GM18517 (cell line): ENCODE data around the gene DNAJB13.

Experiments used
- ATAC-seq: cut with Tn5 transposase; IDR thresholded peaks from one replicate; pipeline ENCODE4 v1.9.1; 2021; ENCODE audit warnings: mild to moderate bottlenecking, moderate library complexity; ENCODE audit not compliant: unreplicated experiment

DNAJB13 gene

DNA sequence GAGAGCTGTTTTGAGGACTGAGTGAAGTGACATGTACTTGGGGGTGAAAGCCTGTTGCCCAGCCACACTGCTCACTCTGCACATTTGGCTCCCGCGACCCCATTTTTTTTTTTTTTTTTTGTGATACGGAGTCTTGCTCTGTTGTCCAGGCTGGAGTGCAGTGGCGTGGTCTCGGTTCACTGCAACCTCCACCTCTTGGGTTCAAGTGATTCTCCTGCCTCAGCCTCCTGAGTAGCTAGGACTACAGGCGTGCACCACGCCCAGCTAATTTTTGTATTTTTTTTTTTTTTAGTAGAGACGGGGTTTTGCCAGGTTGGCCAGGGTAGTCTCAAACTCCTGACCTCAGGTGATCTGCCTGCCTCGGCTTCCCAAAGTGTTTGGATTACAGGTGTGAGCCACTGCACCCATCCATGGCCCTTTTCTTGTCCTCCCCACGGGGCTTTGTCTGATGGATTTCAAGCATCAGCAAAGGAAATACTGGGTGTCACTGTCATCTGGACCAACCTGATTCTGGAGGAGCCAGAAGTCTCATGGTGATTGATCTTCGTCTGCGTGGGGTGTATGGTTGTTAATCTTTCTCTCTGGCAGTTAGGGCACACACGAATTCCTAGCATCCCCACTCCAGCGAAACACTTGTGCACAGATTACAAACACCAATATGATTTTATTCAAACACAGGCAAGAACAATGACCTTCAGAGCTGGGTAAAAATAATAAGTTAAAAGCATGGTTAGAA lies 61.4 kb downstream of the DNAJB13 start:
- no peak for ATAC-seq

DNA sequence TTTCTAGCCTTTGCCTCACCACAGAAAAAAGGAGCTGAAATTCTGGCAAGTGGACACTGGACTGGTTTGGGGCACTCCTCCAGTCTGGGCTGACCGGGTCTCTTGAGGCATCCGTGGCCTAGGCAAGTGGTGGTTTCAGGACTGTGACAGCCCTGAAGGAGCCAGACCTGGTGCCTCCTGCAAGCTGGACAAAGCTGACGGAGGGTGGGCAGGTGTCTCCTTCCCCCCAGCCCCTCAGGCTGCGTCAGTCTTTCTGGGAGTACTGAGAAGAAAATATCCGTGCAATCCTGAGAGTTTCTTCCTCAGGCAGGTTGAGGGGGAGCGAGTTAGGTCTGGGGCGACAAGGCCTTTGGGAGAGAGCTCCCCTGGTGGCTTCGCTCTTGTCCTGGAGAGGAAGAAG lies 62.3 kb downstream of the DNAJB13 start:
- no peak for ATAC-seq

DNA sequence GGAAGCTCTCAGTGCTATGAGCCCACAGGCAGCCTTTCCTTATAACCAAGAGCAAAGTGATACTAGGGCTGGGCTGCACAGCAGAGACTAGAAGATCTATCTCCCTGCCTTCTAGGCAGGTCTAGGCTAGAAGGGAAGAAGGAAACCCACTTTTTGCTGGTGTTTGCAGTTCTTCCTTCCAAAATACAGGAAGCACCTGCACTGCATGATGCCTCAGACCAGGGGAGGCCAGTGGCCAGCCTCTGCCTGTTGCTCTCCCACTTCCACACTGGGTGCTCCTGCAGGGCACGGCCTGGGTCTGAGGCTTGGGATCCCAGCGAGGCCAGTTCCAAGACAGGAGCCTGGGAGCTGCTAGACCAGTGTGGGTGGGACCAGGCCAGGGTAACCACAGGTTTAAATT lies 64.1 kb downstream of the DNAJB13 start:
- ATAC-seq, result no peak

DNA sequence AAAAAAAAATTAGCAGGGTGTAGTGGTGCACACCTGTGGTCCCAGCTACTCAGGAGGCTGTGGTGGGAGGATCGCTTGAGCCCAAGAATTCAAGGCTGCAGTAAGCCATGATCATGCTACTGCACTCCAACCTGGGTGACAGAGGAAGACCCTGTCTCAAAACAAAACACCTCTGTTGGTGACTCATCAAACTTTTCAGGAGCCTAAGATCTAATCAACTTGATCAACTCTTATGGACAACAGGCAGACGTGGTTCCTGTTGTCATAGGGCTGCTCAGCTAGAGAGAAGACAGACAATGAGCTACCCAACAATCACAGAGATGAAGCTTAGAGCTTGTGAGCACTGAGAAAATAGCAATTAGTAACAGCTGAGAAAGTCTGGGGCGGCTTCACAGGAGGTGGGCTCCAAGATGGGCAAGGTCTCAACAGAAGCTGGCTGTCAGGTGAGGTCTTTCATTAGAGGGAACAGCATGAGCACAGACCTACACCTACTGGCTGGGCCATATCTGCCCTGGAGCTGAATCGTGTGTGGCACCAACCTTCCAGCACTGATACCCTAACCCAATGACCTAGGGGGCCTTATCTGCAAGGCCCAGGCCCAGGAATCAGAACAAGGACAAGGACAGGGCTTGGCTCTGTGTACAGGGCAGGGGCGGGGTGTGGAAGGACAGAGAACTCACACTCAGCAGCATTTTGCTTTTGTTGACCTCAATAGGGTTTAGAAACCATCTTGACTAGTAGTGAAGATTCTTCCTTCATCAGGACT lies 65.3 kb downstream of the DNAJB13 start:
- ATAC-seq, result no peak

DNA sequence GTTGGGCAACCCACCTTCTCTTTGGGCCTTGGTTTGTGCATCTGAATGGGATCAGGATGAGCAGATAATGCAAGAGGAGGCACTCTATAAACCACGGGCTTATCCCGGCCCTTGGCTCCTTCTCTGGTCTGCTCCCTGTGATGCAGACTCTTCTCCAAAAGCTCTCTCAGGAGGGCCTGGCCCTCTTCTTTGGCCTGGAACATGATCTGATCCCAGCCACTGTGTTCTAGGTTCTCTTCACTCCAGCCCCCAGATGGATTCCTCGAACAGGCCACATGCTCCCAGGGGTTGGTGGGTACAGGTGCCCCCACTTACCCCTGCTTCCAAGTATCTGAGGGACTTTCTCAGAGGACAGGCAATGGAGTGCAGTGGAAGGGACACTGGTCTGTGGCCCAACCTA lies 66.8 kb downstream of the DNAJB13 start:
- no peak for ATAC-seq

DNA sequence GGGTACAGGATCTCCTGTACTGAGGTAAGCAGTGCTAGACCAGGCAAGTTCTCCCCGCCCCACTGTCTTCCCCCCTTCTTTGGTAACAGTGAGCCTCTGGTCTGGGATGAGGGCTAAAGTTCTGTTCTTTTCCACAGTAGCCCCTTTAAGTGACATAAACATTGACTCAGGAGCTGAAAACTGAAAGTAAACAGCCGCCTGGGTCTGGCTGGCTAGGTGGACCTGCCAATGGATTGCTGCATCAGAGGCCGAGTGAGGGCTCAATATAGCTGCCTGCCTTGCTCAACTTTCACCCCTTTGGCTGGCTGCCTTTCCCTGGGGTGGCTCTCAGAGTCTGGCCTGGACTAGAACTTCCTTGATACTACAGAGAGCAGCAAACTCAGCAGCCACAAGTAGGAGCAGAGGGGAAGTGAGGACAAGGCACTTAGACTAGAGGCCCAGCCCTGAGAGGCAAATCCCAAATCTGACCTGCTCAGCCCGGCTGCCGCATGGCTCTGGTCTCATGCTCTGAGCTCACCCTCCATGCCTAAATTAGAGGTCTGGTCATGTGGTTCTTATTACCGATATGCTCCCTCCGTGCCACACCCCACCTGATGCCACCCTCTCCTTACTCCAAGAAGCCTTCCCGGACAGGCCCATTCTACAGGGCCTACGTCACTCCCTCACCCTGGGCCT lies 67.6 kb downstream of the DNAJB13 start:
- no peak for ATAC-seq

DNA sequence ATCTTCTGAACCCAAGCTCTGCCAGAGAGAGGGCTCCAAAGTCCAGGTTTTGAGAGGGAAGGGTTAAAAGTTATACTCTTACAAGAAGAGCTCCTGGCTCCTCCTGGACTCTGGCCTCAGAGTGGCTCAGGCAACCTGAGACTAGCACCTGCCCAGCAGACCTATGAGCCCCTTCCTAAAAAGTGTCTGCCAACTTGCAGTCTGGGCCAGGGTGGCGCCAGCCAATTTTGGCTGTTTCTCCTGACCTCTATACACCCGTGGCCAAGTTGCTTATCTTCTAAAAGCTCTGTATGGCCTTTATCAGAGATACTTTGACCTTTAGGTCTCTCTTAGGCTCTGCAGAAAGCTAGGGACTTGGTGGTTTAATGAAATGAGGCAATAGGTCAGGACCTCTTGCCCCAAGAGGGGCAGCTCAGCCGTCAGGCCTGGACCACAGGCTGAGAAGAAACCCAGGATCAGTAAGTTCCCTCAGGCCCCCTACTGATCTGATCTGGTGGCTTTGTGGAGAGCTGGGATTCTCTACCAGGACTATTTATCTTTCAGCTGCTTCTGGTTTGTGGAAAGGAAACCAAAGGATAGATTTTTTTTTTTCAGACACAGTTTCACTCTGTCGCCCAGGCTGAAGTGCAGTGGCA lies 68.4 kb downstream of the DNAJB13 start:
- no peak for ATAC-seq

DNA sequence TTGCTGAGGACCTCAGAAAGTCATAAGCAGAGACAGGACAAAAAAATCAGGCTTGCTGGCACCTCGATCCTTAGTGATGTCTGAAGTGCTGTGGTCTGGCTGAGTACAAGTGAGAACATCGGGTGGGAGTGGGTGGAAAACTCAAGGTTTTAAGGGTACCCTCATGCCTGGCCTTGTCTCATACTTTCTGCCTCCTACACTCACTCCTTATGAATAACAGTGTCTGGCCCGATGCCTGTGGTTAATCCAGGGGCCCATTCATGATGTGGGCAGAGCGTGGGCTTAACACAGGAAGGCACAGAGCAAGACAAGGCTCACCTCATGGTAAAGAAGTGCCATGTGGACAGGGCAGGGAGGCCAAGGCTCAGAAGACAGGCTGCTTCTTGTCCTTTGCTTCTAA lies 69.0 kb downstream of the DNAJB13 start:
- no peak for ATAC-seq
